ENCODE results near the gene RUVBL2.

Gene RUVBL2

GRCh38 chr19:49064768-49065611 lies 71.3 kb downstream of the RUVBL2 start, which contains the start of gene NTF4:
Gene NTF4 (minus strand): TSS chr19:49064818. CDS start chr19:49061997, 2,821 bp downstream.
- H3K27me3 ChIP-seq (ENCODE audit: low read depth, low read length), result peaks cover 25% of the 10 kb centered on the region
- no peak within 1 kb of the TSS for H3K9ac ChIP-seq (ENCODE audit: low read length)
- no peaks in the 10 kb centered on the region for H3K36me3 ChIP-seq (replicated peaks; ENCODE audit: low read depth, low read length)
- H3K27ac ChIP-seq (ENCODE audit: low read length), result no peak within 1 kb of the TSS
- H3K79me2 ChIP-seq (ENCODE audit: low read length), result no peaks in the 10 kb centered on the region
- no peaks in the 10 kb centered on the region for H4K20me1 ChIP-seq (ENCODE audit: insufficient read depth, low read length)
- H3K9me3 ChIP-seq (ENCODE audit: insufficient read depth, low read length), result no peaks in the 10 kb centered on the region
- H3K4me2 ChIP-seq (ENCODE audit: low read length), result 0 out of 2 replicates have a peak within 1 kb of the TSS, but pooled peaks have one; percentile 29
- H3K4me1 ChIP-seq (ENCODE audit: low read length), result no peaks in the 10 kb centered on the region
- TF ChIP-seq CTCF (IDR thresholded peaks at IDR 0.05; ENCODE audit: low read depth, low read length), result no peak
- TF ChIP-seq EZH2phosphoT487 (IDR thresholded peaks at IDR 0.05; ENCODE audit: low read depth), result no peak
- H2AFZ ChIP-seq (ENCODE audit: low read depth, low read length), result no peak within 1 kb of the TSS
- H3K4me3 ChIP-seq (ENCODE audit: low read length), result no peak within 1 kb of the TSS
